Smooth muscle cell (in vitro differentiated cells): ENCODE data around the gene HK3. TPM values are rescaled to one million over a fixed set of nuclear protein-coding genes. Genes with fewer than 3 reads are reported as not detected.

Experiments used
- DNase-seq: peaks from one replicate; lab custom pipeline; 2025; ENCODE audit not compliant: unreplicated experiment; lab: John Stamatoyannopoulos, UW
- H2AFZ ChIP-seq: fragments of 200-600 bp; sonication (generic); 2 replicates; pipeline ENCODE4 v1.6.0; 2016; ENCODE audit warnings: antibody characterized with exemption, low read depth, mild to moderate bottlenecking
- H3F3A ChIP-seq: fragments of 200-600 bp; sonication (generic); 2 replicates; pipeline ENCODE4 v1.6.0; 2017; ENCODE audit warnings: antibody characterized with exemption, low read depth
- H3K27ac ChIP-seq: fragments of 200-600 bp; sonication (generic); 2 replicates; pipeline ENCODE4 v1.5.1; 2016; ENCODE audit warnings: low read depth, mild to moderate bottlenecking
- H3K27me3 ChIP-seq: fragments of 200-600 bp; sonication (generic); 2 replicates; pipeline ENCODE4 v1.6.1; 2016; ENCODE audit warnings: low read depth, mild to moderate bottlenecking
- H3K36me3 ChIP-seq: fragments of 200-600 bp; sonication (generic); 2 replicates; pipeline ENCODE4 v1.5.1; 2016; ENCODE audit warnings: low read depth
- H3K4me1 ChIP-seq: fragments of 200-600 bp; sonication (generic); 2 replicates; pipeline ENCODE4 v1.5.1; 2016; ENCODE audit warnings: low read depth
- H3K4me2 ChIP-seq: fragments of 200-600 bp; sonication (generic); 2 replicates; pipeline ENCODE4 v1.6.0; 2016; ENCODE audit warnings: mild to moderate bottlenecking
- H3K4me3 ChIP-seq: fragments of 200-600 bp; sonication (generic); 2 replicates; pipeline ENCODE4 v1.5.1; 2016; ENCODE audit warnings: mild to moderate bottlenecking
- H3K79me2 ChIP-seq: fragments of 200-600 bp; sonication (generic); 2 replicates; pipeline ENCODE4 v1.6.0; 2016; ENCODE audit warnings: low read depth, mild to moderate bottlenecking
- H3K9ac ChIP-seq: fragments of 200-600 bp; sonication (generic); 2 replicates; pipeline ENCODE4 v1.6.0; 2016; ENCODE audit warnings: low read depth
- H3K9me3 ChIP-seq: fragments of 200-600 bp; sonication (generic); replicated peaks from 2 replicates; pipeline ENCODE4 v1.5.1; 2016; ENCODE audit warnings: low read depth
- H4K20me1 ChIP-seq: fragments of 200-600 bp; sonication (generic); 2 replicates; pipeline ENCODE4 v1.6.0; 2016; ENCODE audit warnings: low read depth
- CTCF ChIP-seq: fragments of 200-600 bp; sonication (generic); IDR thresholded peaks from 2 replicates; pipeline ENCODE4 v1.5.1; 2017; ENCODE audit warnings: borderline replicate concordance, mild to moderate bottlenecking, antibody characterized with exemption; ENCODE audit not compliant: insufficient read depth, poor library complexity, severe bottlenecking
- WGBS: methylation state at CpG from one replicate; pipeline ENCODE4 v1.1.7; 2016; ENCODE audit warnings: low lambda C conversion rate; 5-methylcytosine and 5-hydroxymethylcytosine counted together
- polyA plus RNA-seq: library from polyadenylated mRNA; unstranded; fragments of >200 nt; fragmentation: Nextera tagmentation; extraction: Ambion mirVana; gene quantifications from 2 replicates; pipeline ENCODE4 v1.2.1, GENCODE V29; 2016
- total RNA-seq: library from RNA; depleted of rRNA; stranded (reverse); fragments of >200 nt; gene quantifications from 2 replicates; pipeline ENCODE4 v1.2.3, GENCODE V29; 2014

Gene HK3
- total and polyA plus RNA-seq, 2 experiments from 2014 or later: not detected

GRCh38 chr5:176943816-176944215 lies 44.7 kb upstream of the HK3 start:
- no peaks in the 10 kb centered on the region for H3F3A ChIP-seq
- no peak overlapping the region for H3K4me2 ChIP-seq
- H3K27me3 ChIP-seq: no peaks in the 10 kb centered on the region
- H3K9me3 ChIP-seq: no peaks in the 10 kb centered on the region
- H3K27ac ChIP-seq: no peak overlapping the region
- peaks cover 3% of the 10 kb centered on the region for H3K36me3 ChIP-seq
- H2AFZ ChIP-seq: no peak overlapping the region
- H3K79me2 ChIP-seq: no peaks in the 10 kb centered on the region
- H4K20me1 ChIP-seq: peaks cover 36% of the 10 kb centered on the region
- H3K4me1 ChIP-seq: no peaks in the 10 kb centered on the region
- H3K4me3 ChIP-seq: no peak overlapping the region
- H3K9ac ChIP-seq: no peak overlapping the region
- TF ChIP-seq CTCF: no peak
- DNase-seq: no peak
- WGBS: 53% methylated on average over 1 of the region's 1 CpG

- no peaks in the 10 kb centered on the region for H3K4me1 ChIP-seq
- no peak for DNase-seq
- no peak overlapping the region for H2AFZ ChIP-seq
- H3K27me3 ChIP-seq: no peaks in the 10 kb centered on the region
- peaks cover 3% of the 10 kb centered on the region for H3K36me3 ChIP-seq
- H3K4me2 ChIP-seq: no peak overlapping the region
- no peak overlapping the region for H3K4me3 ChIP-seq
- H3K27ac ChIP-seq: no peak overlapping the region
- no peaks in the 10 kb centered on the region for H3F3A ChIP-seq
- no peak for TF ChIP-seq CTCF
- H4K20me1 ChIP-seq: peaks cover 45% of the 10 kb centered on the region
- no peaks in the 10 kb centered on the region for H3K79me2 ChIP-seq
- no peaks in the 10 kb centered on the region for H3K9me3 ChIP-seq
- H3K9ac ChIP-seq: no peak overlapping the region
- WGBS: 98% methylated on average over 9 of the region's 9 CpGs
These were observed 42.8 kb upstream of the HK3 start for GRCh38 chr5:176941951-176942350.

- Histone ChIP-seq H3K79me2 (no peaks in the 10 kb centered on the region), H3K9me3 (no peaks in the 10 kb centered on the region), H3K36me3 (peaks cover 3% of the 10 kb centered on the region), H3K4me2 (no peak overlapping the region), H3K27ac (no peak overlapping the region), H3F3A (no peaks in the 10 kb centered on the region), H2AFZ (no peak overlapping the region), H3K4me1 (no peaks in the 10 kb centered on the region), H4K20me1 (peaks cover 60% of the 10 kb centered on the region), H3K27me3 (no peaks in the 10 kb centered on the region), H3K4me3 (no peak overlapping the region), H3K9ac (no peak overlapping the region)
- 81% methylated on average over 1 of the region's 1 CpG for WGBS
- TF ChIP-seq CTCF: no peak
- no peak for DNase-seq
These were observed 39.3 kb upstream of the HK3 start for GRCh38 chr5:176938472-176938871.

GRCh38 chr5:176935017-176935416 lies 35.9 kb upstream of the HK3 start:
- Histone ChIP-seq H3K79me2 (no peaks in the 10 kb centered on the region), H3K9me3 (no peaks in the 10 kb centered on the region), H3F3A (no peaks in the 10 kb centered on the region), H3K27ac (no peak overlapping the region), H3K27me3 (no peaks in the 10 kb centered on the region), H3K4me3 (no peak overlapping the region), H2AFZ (no peak overlapping the region), H3K9ac (no peak overlapping the region), H3K4me1 (no peaks in the 10 kb centered on the region), H3K36me3 (peaks cover 8% of the 10 kb centered on the region), H4K20me1 (peaks cover 61% of the 10 kb centered on the region), H3K4me2 (no peak overlapping the region)
- no peak for TF ChIP-seq CTCF
- WGBS: 95% methylated on average over 1 of the region's 1 CpG
- no peak for DNase-seq
